Stomach (tissue), 4 donors: Measurements from ENCODE around the gene RNLS.

Experiments used
- CTCF ChIP-seq, 7 experiments: fragments of 450-650 bp in 4 of 7; fragments of 200-600 bp in 3 of 7; sonication (generic) in 3 of 7; IDR thresholded peaks; one replicate each; pipeline ENCODE4 v1.5.1; 2016 to 2019; ENCODE audit warnings: antibody characterized with exemption in 7 of 7, control low read depth in 2 of 7, mild to moderate bottlenecking in 1 of 7
- EP300 ChIP-seq: sonication (generic); formaldehyde crosslinking; IDR thresholded peaks from one replicate; pipeline ENCODE4 v1.6.1; 2017; ENCODE audit warnings: antibody characterized with exemption
- POLR2AphosphoS5 ChIP-seq, 3 donors: sonication (generic); formaldehyde crosslinking; IDR thresholded peaks; one replicate each; pipeline ENCODE4 v1.6.1; 2016; ENCODE audit warnings: antibody characterized with exemption in 3 of 3

- TF ChIP-seq CTCF (IDR thresholded peaks at IDR 0.05): no peak
- TF ChIP-seq POLR2AphosphoS5 (IDR thresholded peaks at IDR 0.05): no peak
- TF ChIP-seq EP300: no peak
Observed at GRCh38 chr10:88528806-88529570, 54.1 kb downstream of the RNLS start.
